ENCODE data around the gene CASP1. TPM values are rescaled to one million over a fixed set of nuclear protein-coding genes. Genes with fewer than 3 reads are reported as not detected.

Gene CASP1
- total and polyA plus RNA-seq, 7 experiments from 2014 or later = 29.5 to 141 (median 70.1) TPM

DNA sequence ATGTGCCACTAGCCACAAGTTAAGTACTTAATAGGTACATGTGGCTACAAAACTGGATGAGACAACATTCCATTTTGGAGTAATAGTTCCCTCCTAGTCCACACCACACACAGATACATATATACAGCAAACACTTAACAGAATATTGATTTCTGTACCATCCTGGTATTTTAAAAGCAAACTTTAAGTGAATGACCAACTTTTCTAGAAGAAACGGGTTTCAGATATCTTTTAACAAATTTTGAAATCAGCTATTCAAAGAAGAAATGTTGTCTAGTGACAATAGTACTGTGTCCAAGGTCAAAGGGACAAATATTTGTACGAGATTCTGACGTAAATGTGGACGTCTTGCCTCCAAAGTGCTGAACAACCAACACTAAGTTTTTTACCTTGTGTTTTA is 22.5 kb upstream of the CASP1 start:
- Histone ChIP-seq H3K9me3 (ENCODE audit: control insufficient read depth in 2 of 3, low read length in 3 of 3) (no peaks in the 10 kb centered on the region), H3K4me1 (ENCODE audit: control insufficient read depth in 2 of 2, insufficient read depth in 2 of 2, low read length in 2 of 2) (no peaks in the 10 kb centered on the region), H3K27me3 (ENCODE audit: control insufficient read depth in 2 of 2, insufficient read depth in 2 of 2, low read length in 2 of 2) (no peaks in the 10 kb centered on the region), H3K4me3 (ENCODE audit: low read length) (no peak overlapping the region), H3K27ac (ENCODE audit: low read depth, low read length) (no peak overlapping the region), H3K36me3 (ENCODE audit: control insufficient read depth in 2 of 3, insufficient read depth in 3 of 3, low read length in 3 of 3) (no peaks in the 10 kb centered on the region)
- H3K27ac Mint-ChIP-seq = no peak overlapping the region
- ChIA-PET CTCF (no interaction called here), POLR2A (no interaction called here)
- intact Hi-C loops (cut with micrococcal nuclease) = no loop called here
- H3K4me1 Mint-ChIP-seq = peaks cover 0 to 4% (median 0%) of the 10 kb centered on the region in 7 donors
- peaks cover 0 to 14% (median 4%) of the 10 kb centered on the region in 5 donors for H3K36me3 Mint-ChIP-seq
- H3K4me3 Mint-ChIP-seq = no peak overlapping the region
- DNase-seq = no peak
- H3K9me3 Mint-ChIP-seq = peaks cover 0 to 6% (median 0%) of the 10 kb centered on the region in 11 donors
- H3K27me3 Mint-ChIP-seq = peaks cover 0 to 12% (median 0%) of the 10 kb centered on the region in 5 donors
- ATAC-seq = no peak

GRCh38 chr11:105056446-105056845 is 21.5 kb upstream of the CASP1 start:
- no peak overlapping the region for H3K4me3 ChIP-seq (ENCODE audit: low read length)
- CTCF ChIA-PET = no interaction called here
- peaks cover 0 to 5% (median 0%) of the 10 kb centered on the region in 5 donors for H3K36me3 Mint-ChIP-seq
- no peak overlapping the region for H3K27ac Mint-ChIP-seq
- no peak for DNase-seq
- POLR2A ChIA-PET = no interaction called here
- H3K27me3 Mint-ChIP-seq = peaks cover 0 to 12% (median 0%) of the 10 kb centered on the region in 5 donors
- H3K4me1 Mint-ChIP-seq = peaks cover 0 to 6% (median 0%) of the 10 kb centered on the region in 7 donors
- no peak overlapping the region for H3K27ac ChIP-seq (ENCODE audit: low read depth, low read length)
- H3K27me3 ChIP-seq (ENCODE audit: control insufficient read depth in 2 of 2, insufficient read depth in 2 of 2, low read length in 2 of 2) = no peaks in the 10 kb centered on the region
- no peak for ATAC-seq
- no peak overlapping the region for H3K4me3 Mint-ChIP-seq
- no peaks in the 10 kb centered on the region for H3K4me1 ChIP-seq (ENCODE audit: control insufficient read depth in 2 of 2, insufficient read depth in 2 of 2, low read length in 2 of 2)
- no peaks in the 10 kb centered on the region for H3K36me3 ChIP-seq (ENCODE audit: control insufficient read depth in 2 of 3, insufficient read depth in 3 of 3, low read length in 3 of 3)
- peaks cover 0 to 6% (median 0%) of the 10 kb centered on the region in 11 donors for H3K9me3 Mint-ChIP-seq
- intact Hi-C loops (cut with micrococcal nuclease) = no loop called here
- no peaks in the 10 kb centered on the region for H3K9me3 ChIP-seq (ENCODE audit: control insufficient read depth in 2 of 3, low read length in 3 of 3)

- Histone ChIP-seq H3K9me3 (ENCODE audit: control insufficient read depth in 2 of 3, low read length in 3 of 3) (no peaks in the 10 kb centered on the region), H3K27me3 (ENCODE audit: control insufficient read depth in 2 of 2, insufficient read depth in 2 of 2, low read length in 2 of 2) (no peaks in the 10 kb centered on the region), H3K4me1 (ENCODE audit: control insufficient read depth in 2 of 2, insufficient read depth in 2 of 2, low read length in 2 of 2) (no peaks in the 10 kb centered on the region), H3K27ac (ENCODE audit: low read depth, low read length) (no peak overlapping the region), H3K4me3 (ENCODE audit: low read length) (no peak overlapping the region), H3K36me3 (ENCODE audit: control insufficient read depth in 2 of 3, insufficient read depth in 3 of 3, low read length in 3 of 3) (no peaks in the 10 kb centered on the region)
- ATAC-seq (peak; percentile 70), DNase-seq (no peak)
- peaks cover 0 to 6% (median 0%) of the 10 kb centered on the region in 7 donors for H3K4me1 Mint-ChIP-seq
- H3K4me3 Mint-ChIP-seq = no peak overlapping the region
- no peaks in the 10 kb centered on the region for H3K36me3 Mint-ChIP-seq
- H3K27me3 Mint-ChIP-seq = peaks cover 0 to 12% (median 0%) of the 10 kb centered on the region in 5 donors
- POLR2A ChIA-PET = interaction anchor here (0.5 to 0.6 kb wide), 2 partner anchors 206 to 352 kb away, joined by 3 read pairs; no protein-coding TSS in a partner anchor
- intact Hi-C loops (cut with micrococcal nuclease) = no loop called here
- no peak overlapping the region for H3K27ac Mint-ChIP-seq
- H3K9me3 Mint-ChIP-seq = no peaks in the 10 kb centered on the region
- CTCF ChIA-PET = interaction anchor here (0.6 kb wide), 1 partner anchor 21 kb away, joined by 4 read pairs; no protein-coding TSS in a partner anchor
These were observed 20.0 kb upstream of the CASP1 start for GRCh38 chr11:105054723-105055493.

GRCh38 chr11:105052487-105052886 is 17.5 kb upstream of the CASP1 start:
- Mint-ChIP-seq H3K36me3 (peaks cover 0 to 2% (median 0%) of the 10 kb centered on the region in 5 donors), H3K27ac (no peak overlapping the region), H3K4me3 (no peak overlapping the region), H3K27me3 (peaks cover 0 to 9% (median 0%) of the 10 kb centered on the region in 5 donors), H3K9me3 (no peaks in the 10 kb centered on the region), H3K4me1 (peaks cover 0 to 6% (median 0%) of the 10 kb centered on the region in 7 donors)
- POLR2A ChIA-PET = no interaction called here
- ATAC-seq (peak; percentile 50), DNase-seq (no peak)
- no peaks in the 10 kb centered on the region for H3K27me3 ChIP-seq (ENCODE audit: control insufficient read depth in 2 of 2, insufficient read depth in 2 of 2, low read length in 2 of 2)
- H3K9me3 ChIP-seq (ENCODE audit: control insufficient read depth in 2 of 3, low read length in 3 of 3) = no peaks in the 10 kb centered on the region
- intact Hi-C loops (cut with micrococcal nuclease) = no loop called here
- no peaks in the 10 kb centered on the region for H3K4me1 ChIP-seq (ENCODE audit: control insufficient read depth in 2 of 2, insufficient read depth in 2 of 2, low read length in 2 of 2)
- H3K4me3 ChIP-seq (ENCODE audit: low read length) = no peak overlapping the region
- CTCF ChIA-PET = no interaction called here
- no peak overlapping the region for H3K27ac ChIP-seq (ENCODE audit: low read depth, low read length)
- H3K36me3 ChIP-seq (ENCODE audit: control insufficient read depth in 2 of 3, insufficient read depth in 3 of 3, low read length in 3 of 3) = no peaks in the 10 kb centered on the region

GRCh38 chr11:105051559-105051958 is 16.6 kb upstream of the CASP1 start:
- peaks cover 0 to 9% (median 5%) of the 10 kb centered on the region in 7 donors for H3K4me1 Mint-ChIP-seq
- H3K36me3 ChIP-seq (ENCODE audit: control insufficient read depth in 2 of 3, insufficient read depth in 3 of 3, low read length in 3 of 3) = no peaks in the 10 kb centered on the region
- peaks cover 0 to 7% (median 0%) of the 10 kb centered on the region in 5 donors for H3K27me3 Mint-ChIP-seq
- H3K4me1 ChIP-seq (ENCODE audit: control insufficient read depth in 2 of 2, insufficient read depth in 2 of 2, low read length in 2 of 2) = no peaks in the 10 kb centered on the region
- no peak overlapping the region for H3K4me3 ChIP-seq (ENCODE audit: low read length)
- H3K9me3 ChIP-seq (ENCODE audit: control insufficient read depth in 2 of 3, low read length in 3 of 3) = no peaks in the 10 kb centered on the region
- CTCF ChIA-PET = no interaction called here
- H3K9me3 Mint-ChIP-seq = no peaks in the 10 kb centered on the region
- H3K4me3 Mint-ChIP-seq = no peak overlapping the region
- H3K27ac ChIP-seq (ENCODE audit: low read depth, low read length) = no peak overlapping the region
- H3K27me3 ChIP-seq (ENCODE audit: control insufficient read depth in 2 of 2, insufficient read depth in 2 of 2, low read length in 2 of 2) = no peaks in the 10 kb centered on the region
- ATAC-seq (no peak), DNase-seq (no peak)
- POLR2A ChIA-PET = no interaction called here
- H3K36me3 Mint-ChIP-seq = peaks cover 0 to 2% (median 0%) of the 10 kb centered on the region in 5 donors
- intact Hi-C loops (cut with micrococcal nuclease) = no loop called here
- H3K27ac Mint-ChIP-seq = no peak overlapping the region

GRCh38 chr11:105049481-105049880 is 14.5 kb upstream of the CASP1 start:
- no peak for ATAC-seq
- POLR2A ChIA-PET = no interaction called here

More at GRCh38 chr11:105049481-105049880, 14.5 kb upstream of the CASP1 start:
- H3K4me3 Mint-ChIP-seq = no peak overlapping the region
- CTCF ChIA-PET = interaction anchor here (0.6 kb wide), 1 partner anchor 47 kb away, joined by 3 read pairs; no protein-coding TSS in a partner anchor
- Histone ChIP-seq H3K27ac (ENCODE audit: low read depth, low read length) (no peak overlapping the region), H3K27me3 (ENCODE audit: control insufficient read depth in 2 of 2, insufficient read depth in 2 of 2, low read length in 2 of 2) (no peaks in the 10 kb centered on the region), H3K4me1 (ENCODE audit: control insufficient read depth in 2 of 2, insufficient read depth in 2 of 2, low read length in 2 of 2) (peaks cover 0 to 9% of the 10 kb centered on the region in 2 donors), H3K36me3 (ENCODE audit: control insufficient read depth in 2 of 3, insufficient read depth in 3 of 3, low read length in 3 of 3) (no peaks in the 10 kb centered on the region), H3K4me3 (ENCODE audit: low read length) (no peak overlapping the region), H3K9me3 (ENCODE audit: control insufficient read depth in 2 of 3, low read length in 3 of 3) (no peaks in the 10 kb centered on the region)
- no peaks in the 10 kb centered on the region for H3K27me3 Mint-ChIP-seq
- peaks cover 0 to 6% (median 0%) of the 10 kb centered on the region in 5 donors for H3K36me3 Mint-ChIP-seq
- no peak for DNase-seq
- H3K27ac Mint-ChIP-seq = no peak overlapping the region
- H3K4me1 Mint-ChIP-seq = peaks cover 12 to 24% (median 14%) of the 10 kb centered on the region in 7 donors
- intact Hi-C loops (cut with micrococcal nuclease) = loop anchor here (5.0 to 10.0 kb wide), 5 partner anchors 37 to 1025 kb away; partner anchors contain the start of genes AASDHPPT (in 2 of the 2), KBTBD3 (in 2 of the 2) and MSANTD4 (in 1 of the 2)
- peaks cover 0 to 2% (median 0%) of the 10 kb centered on the region in 11 donors for H3K9me3 Mint-ChIP-seq

All from naive thymus-derived CD4-positive, alpha-beta T cell (primary cell).